Parathyroid adenoma (tissue), 2 donors: Measurements from ENCODE around the gene IRF6.

ENCODE experiments used
- H2AFZ ChIP-seq: fragments of 300-600 bp; sonication (generic); one replicate; pipeline ENCODE4 v1.7.0; 2017; ENCODE audit warnings: antibody characterized with exemption, mild to moderate bottlenecking
- H3K27ac ChIP-seq: fragments of 300-600 bp; sonication (generic); one replicate; pipeline ENCODE4 v1.7.0; 2017
- H3K27me3 ChIP-seq: fragments of 300-600 bp; sonication (generic); one replicate; pipeline ENCODE4 v1.7.0; 2017; ENCODE audit warnings: low read length; ENCODE audit not compliant: control insufficient read depth, insufficient read depth
- H3K36me3 ChIP-seq: fragments of 300-600 bp; sonication (generic); one replicate; pipeline ENCODE4 v1.7.0; 2017; ENCODE audit warnings: low read length; ENCODE audit not compliant: control insufficient read depth, insufficient read depth
- H3K4me1 ChIP-seq: fragments of 300-600 bp; sonication (generic); one replicate; pipeline ENCODE4 v1.7.0; 2017; ENCODE audit warnings: control low read depth
- H3K4me2 ChIP-seq: fragments of 300-600 bp; sonication (generic); one replicate; pipeline ENCODE4 v1.7.0; 2017; ENCODE audit warnings: low read length
- H3K4me3 ChIP-seq: fragments of 300-600 bp; sonication (generic); one replicate; pipeline ENCODE4 v1.7.0; 2017; ENCODE audit warnings: low read depth, low read length
- H3K79me2 ChIP-seq: fragments of 300-600 bp; sonication (generic); one replicate; pipeline ENCODE4 v1.7.0; 2017; ENCODE audit warnings: control low read depth
- H3K9ac ChIP-seq: fragments of 300-600 bp; sonication (generic); one replicate; pipeline ENCODE4 v1.7.0; 2017; ENCODE audit warnings: mild to moderate bottlenecking
- H3K9me3 ChIP-seq: fragments of 300-600 bp; sonication (generic); one replicate; pipeline ENCODE4 v1.7.0; 2017; ENCODE audit warnings: low read length; ENCODE audit not compliant: control insufficient read depth
- CTCF ChIP-seq: fragments of 300-600 bp; sonication (generic); IDR thresholded peaks from one replicate; pipeline ENCODE4 v1.7.0; 2017; ENCODE audit warnings: antibody characterized with exemption, mild to moderate bottlenecking
- donor health status: primary hyperparathyroidism.

Gene IRF6

DNA sequence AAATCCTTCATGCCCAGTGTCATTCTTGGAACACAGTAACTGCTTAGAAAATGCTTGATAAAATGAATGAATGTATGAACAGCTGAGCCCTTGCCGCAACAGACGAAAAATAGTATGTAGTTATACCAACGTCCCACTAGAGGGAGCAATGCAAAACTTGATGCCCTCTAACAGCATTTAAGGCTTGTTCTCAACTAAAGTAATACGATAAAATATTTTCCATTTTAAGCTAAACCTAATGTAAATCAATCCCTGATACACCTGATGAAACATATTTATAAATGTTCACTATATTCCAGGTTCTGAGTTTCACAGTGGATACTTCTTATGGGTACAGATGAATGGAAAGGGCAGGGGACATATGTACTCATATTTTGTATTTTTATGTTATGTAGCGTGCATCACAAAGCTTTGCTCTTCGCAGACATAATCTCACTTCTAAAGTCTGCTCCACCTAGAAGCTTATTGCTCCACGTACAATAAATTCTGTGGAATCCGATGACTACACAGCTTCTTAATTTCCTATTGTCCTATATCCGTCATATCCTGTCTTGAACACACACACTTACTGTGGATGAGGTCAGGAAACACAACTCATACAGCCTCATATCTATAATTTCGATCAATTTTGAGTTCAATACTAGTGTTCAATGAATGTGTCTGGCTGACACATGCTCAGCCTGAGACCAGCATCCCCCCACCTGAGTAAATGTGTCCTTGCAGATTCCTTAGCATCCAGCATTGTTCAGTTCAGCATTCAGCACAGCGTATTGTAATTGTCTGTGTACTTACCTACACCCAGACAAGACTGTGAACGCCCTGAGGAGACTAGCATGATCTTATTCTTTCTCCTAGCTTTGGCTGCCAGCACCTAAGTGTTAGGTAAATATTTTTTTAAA lies 17.4 kb upstream of the IRF6 start:
- Histone ChIP-seq H3K27ac (no peak overlapping the region), H3K36me3 (no peaks in the 10 kb centered on the region), H3K79me2 (no peaks in the 10 kb centered on the region), H2AFZ (peak overlapping the region; percentile 48), H3K4me1 (no peaks in the 10 kb centered on the region), H3K4me3 (no peak overlapping the region), H3K9ac (no peak overlapping the region), H3K9me3 (no peaks in the 10 kb centered on the region), H3K27me3 (peaks cover 3% of the 10 kb centered on the region), H3K4me2 (no peak overlapping the region)
- peak; percentile 54 for TF ChIP-seq CTCF

- Histone ChIP-seq H3K27me3 (peaks cover 3% of the 10 kb centered on the region), H3K4me1 (no peaks in the 10 kb centered on the region), H3K36me3 (no peaks in the 10 kb centered on the region), H3K9ac (no peak overlapping the region), H2AFZ (peak overlapping the region; percentile 48), H3K9me3 (no peaks in the 10 kb centered on the region), H3K79me2 (no peaks in the 10 kb centered on the region), H3K27ac (no peak overlapping the region), H3K4me3 (no peak overlapping the region), H3K4me2 (no peak overlapping the region)
- no peak for TF ChIP-seq CTCF
Measured at GRCh38 chr1:209822706-209823105, 16.8 kb upstream of the IRF6 start.

DNA sequence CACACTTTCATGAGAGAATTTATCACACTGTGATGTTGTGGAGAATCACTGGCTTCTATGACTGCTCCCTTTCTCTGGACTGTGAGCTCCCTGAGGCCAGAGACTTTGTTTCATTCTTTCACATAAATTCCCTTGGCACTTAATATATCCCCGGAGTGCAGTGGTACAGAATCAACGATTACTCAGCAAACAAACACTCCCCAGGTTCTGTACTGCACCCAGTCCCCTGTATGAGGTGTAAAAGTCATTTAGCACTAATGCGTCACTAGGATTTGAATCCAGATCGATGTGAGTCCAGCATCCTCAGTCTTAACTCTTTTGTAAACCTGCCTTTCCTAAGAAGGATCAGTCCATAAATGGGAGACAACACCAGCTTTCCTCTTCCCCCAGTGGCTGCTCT lies 15.0 kb upstream of the IRF6 start:
- Histone ChIP-seq H3K4me1 (no peaks in the 10 kb centered on the region), H3K9ac (no peak overlapping the region), H3K36me3 (no peaks in the 10 kb centered on the region), H3K9me3 (no peaks in the 10 kb centered on the region), H3K27ac (no peak overlapping the region), H3K79me2 (no peaks in the 10 kb centered on the region), H2AFZ (no peak overlapping the region), H3K27me3 (peaks cover 3% of the 10 kb centered on the region), H3K4me3 (no peak overlapping the region), H3K4me2 (no peak overlapping the region)
- no peak for TF ChIP-seq CTCF

GRCh38 chr1:209819058-209819457 lies 13.1 kb upstream of the IRF6 start:
- Histone ChIP-seq H3K4me1 (no peaks in the 10 kb centered on the region), H3K4me2 (no peak overlapping the region), H3K27ac (no peak overlapping the region), H3K27me3 (peaks cover 3% of the 10 kb centered on the region), H3K4me3 (no peak overlapping the region), H3K9ac (no peak overlapping the region), H3K36me3 (no peaks in the 10 kb centered on the region), H3K9me3 (no peaks in the 10 kb centered on the region), H2AFZ (no peak overlapping the region), H3K79me2 (no peaks in the 10 kb centered on the region)
- no peak for TF ChIP-seq CTCF

- Histone ChIP-seq H3K4me3 (no peak overlapping the region), H3K4me1 (no peaks in the 10 kb centered on the region), H3K4me2 (no peak overlapping the region), H3K79me2 (no peaks in the 10 kb centered on the region), H2AFZ (no peak overlapping the region), H3K9ac (no peak overlapping the region), H3K36me3 (no peaks in the 10 kb centered on the region), H3K27me3 (peaks cover 3% of the 10 kb centered on the region), H3K9me3 (no peaks in the 10 kb centered on the region), H3K27ac (no peak overlapping the region)
- no peak for TF ChIP-seq CTCF
Measured at GRCh38 chr1:209817691-209818090, 11.7 kb upstream of the IRF6 start.
